Body of pancreas (tissue), 4 donors: ENCODE measurements around the gene OSBPL10.
"Not testable (repeated sequence)": the region's sequence is repeated elsewhere in the genome, so short reads cannot be mapped to it uniquely, and the experiment has no call there.

ENCODE experiments used
- CTCF ChIP-seq, 7 experiments: fragments of 450-650 bp in 4 of 7; fragments of 200-600 bp in 3 of 7; sonication (generic) in 3 of 7; IDR thresholded peaks; one replicate each; pipeline ENCODE4 v1.5.1; 2016 to 2019; ENCODE audit warnings: antibody characterized with exemption in 7 of 7
- POLR2A ChIP-seq, 3 donors: fragments of 450-650 bp; IDR thresholded peaks; one replicate each; pipeline ENCODE4 v1.6.1; 2016; ENCODE audit warnings: antibody characterized with exemption in 3 of 3, mild to moderate bottlenecking in 2 of 3

- TF ChIP-seq POLR2A, CTCF (IDR thresholded peaks at IDR 0.05): not testable (repeated sequence)
Measured at GRCh38 chr3:32010699-32011098, 29.6 kb upstream of the OSBPL10 start.
